Smooth muscle cell of the brain vasculature (primary cell): ENCODE results near the gene SOX6.
"Not testable (repeated sequence)": the region's sequence is repeated elsewhere in the genome, so short reads cannot be mapped to it uniquely, and the experiment has no call there.

Experiments used
- DNase-seq: peaks from one replicate; pipeline ENCODE4 v3.0.0-alpha.2; 2012; ENCODE audit warnings: low read depth, low spot score

The SOX6 gene

GRCh38 chr11:15936011-15936410 is 420.3 kb downstream of the SOX6 start:
- DNase-seq = no peak

- DNase-seq = no peak
These were observed 421.0 kb downstream of the SOX6 start for GRCh38 chr11:15935373-15935772.

GRCh38 chr11:15933886-15934625 is 422.3 kb downstream of the SOX6 start:
- no peak for DNase-seq

GRCh38 chr11:15932417-15932816 is 423.9 kb downstream of the SOX6 start:
- no peak for DNase-seq

- DNase-seq = no peak
These were observed 424.8 kb downstream of the SOX6 start for GRCh38 chr11:15931497-15931896.

GRCh38 chr11:15930442-15931025 is 425.8 kb downstream of the SOX6 start:
- no peak for DNase-seq

GRCh38 chr11:15929371-15929901 is 426.9 kb downstream of the SOX6 start:
- no peak for DNase-seq

GRCh38 chr11:15927864-15928217 is 428.5 kb downstream of the SOX6 start:
- DNase-seq = no peak

- DNase-seq = no peak
These were observed 429.0 kb downstream of the SOX6 start for GRCh38 chr11:15927196-15927863.

- DNase-seq = no peak
These were observed 430.3 kb downstream of the SOX6 start for GRCh38 chr11:15926071-15926470.

GRCh38 chr11:15923183-15923582 is 433.2 kb downstream of the SOX6 start:
- no peak for DNase-seq

GRCh38 chr11:15922745-15923144 is 433.6 kb downstream of the SOX6 start:
- DNase-seq = not testable (repeated sequence)

- DNase-seq = no peak
These were observed 435.3 kb downstream of the SOX6 start for GRCh38 chr11:15920856-15921629.

- DNase-seq = no peak
These were observed 437.7 kb downstream of the SOX6 start for GRCh38 chr11:15918674-15919073.

GRCh38 chr11:15918212-15918611 is 438.1 kb downstream of the SOX6 start:
- DNase-seq = no peak
